Smooth muscle cell (in vitro differentiated cells): ENCODE data around the gene MTAP. TPM values are rescaled to one million over a fixed set of nuclear protein-coding genes. Genes with fewer than 3 reads are reported as not detected.
A peak's percentile ranks its signal among the peaks of the same experiment; 100 is the strongest.

Source experiments
- DNase-seq: peaks from one replicate; lab custom pipeline; 2025; ENCODE audit not compliant: unreplicated experiment; lab: John Stamatoyannopoulos, UW
- H2AFZ ChIP-seq: fragments of 200-600 bp; sonication (generic); 2 replicates; pipeline ENCODE4 v1.6.0; 2016; ENCODE audit warnings: antibody characterized with exemption, low read depth, mild to moderate bottlenecking
- H3F3A ChIP-seq: fragments of 200-600 bp; sonication (generic); 2 replicates; pipeline ENCODE4 v1.6.0; 2017; ENCODE audit warnings: antibody characterized with exemption, low read depth
- H3K27ac ChIP-seq: fragments of 200-600 bp; sonication (generic); 2 replicates; pipeline ENCODE4 v1.5.1; 2016; ENCODE audit warnings: low read depth, mild to moderate bottlenecking
- H3K27me3 ChIP-seq: fragments of 200-600 bp; sonication (generic); 2 replicates; pipeline ENCODE4 v1.6.1; 2016; ENCODE audit warnings: low read depth, mild to moderate bottlenecking
- H3K36me3 ChIP-seq: fragments of 200-600 bp; sonication (generic); 2 replicates; pipeline ENCODE4 v1.5.1; 2016; ENCODE audit warnings: low read depth
- H3K4me1 ChIP-seq: fragments of 200-600 bp; sonication (generic); 2 replicates; pipeline ENCODE4 v1.5.1; 2016; ENCODE audit warnings: low read depth
- H3K4me2 ChIP-seq: fragments of 200-600 bp; sonication (generic); 2 replicates; pipeline ENCODE4 v1.6.0; 2016; ENCODE audit warnings: mild to moderate bottlenecking
- H3K4me3 ChIP-seq: fragments of 200-600 bp; sonication (generic); 2 replicates; pipeline ENCODE4 v1.5.1; 2016; ENCODE audit warnings: mild to moderate bottlenecking
- H3K79me2 ChIP-seq: fragments of 200-600 bp; sonication (generic); 2 replicates; pipeline ENCODE4 v1.6.0; 2016; ENCODE audit warnings: low read depth, mild to moderate bottlenecking
- H3K9ac ChIP-seq: fragments of 200-600 bp; sonication (generic); 2 replicates; pipeline ENCODE4 v1.6.0; 2016; ENCODE audit warnings: low read depth
- H3K9me3 ChIP-seq: fragments of 200-600 bp; sonication (generic); replicated peaks from 2 replicates; pipeline ENCODE4 v1.5.1; 2016; ENCODE audit warnings: low read depth
- H4K20me1 ChIP-seq: fragments of 200-600 bp; sonication (generic); 2 replicates; pipeline ENCODE4 v1.6.0; 2016; ENCODE audit warnings: low read depth
- WGBS: methylation state at CpG from one replicate; pipeline ENCODE4 v1.1.7; 2016; ENCODE audit warnings: low lambda C conversion rate; 5-methylcytosine and 5-hydroxymethylcytosine counted together
- polyA plus RNA-seq: library from polyadenylated mRNA; unstranded; fragments of >200 nt; fragmentation: Nextera tagmentation; extraction: Ambion mirVana; gene quantifications from 2 replicates; pipeline ENCODE4 v1.2.1, GENCODE V29; 2016
- total RNA-seq: library from RNA; depleted of rRNA; stranded (reverse); fragments of >200 nt; gene quantifications from 2 replicates; pipeline ENCODE4 v1.2.3, GENCODE V29; 2014
- TF ChIP-seq, protein P1 (sequence below): fragments of 200-600 bp; sonication (generic); IDR thresholded peaks from 2 replicates; pipeline ENCODE4 v1.5.1; 2017; ENCODE audit warnings: borderline replicate concordance, mild to moderate bottlenecking, antibody characterized with exemption; ENCODE audit not compliant: insufficient read depth, poor library complexity, severe bottlenecking

Gene MTAP
- total and polyA plus RNA-seq, 2 experiments from 2014 or later = 19.1 to 39.6 TPM

DNA sequence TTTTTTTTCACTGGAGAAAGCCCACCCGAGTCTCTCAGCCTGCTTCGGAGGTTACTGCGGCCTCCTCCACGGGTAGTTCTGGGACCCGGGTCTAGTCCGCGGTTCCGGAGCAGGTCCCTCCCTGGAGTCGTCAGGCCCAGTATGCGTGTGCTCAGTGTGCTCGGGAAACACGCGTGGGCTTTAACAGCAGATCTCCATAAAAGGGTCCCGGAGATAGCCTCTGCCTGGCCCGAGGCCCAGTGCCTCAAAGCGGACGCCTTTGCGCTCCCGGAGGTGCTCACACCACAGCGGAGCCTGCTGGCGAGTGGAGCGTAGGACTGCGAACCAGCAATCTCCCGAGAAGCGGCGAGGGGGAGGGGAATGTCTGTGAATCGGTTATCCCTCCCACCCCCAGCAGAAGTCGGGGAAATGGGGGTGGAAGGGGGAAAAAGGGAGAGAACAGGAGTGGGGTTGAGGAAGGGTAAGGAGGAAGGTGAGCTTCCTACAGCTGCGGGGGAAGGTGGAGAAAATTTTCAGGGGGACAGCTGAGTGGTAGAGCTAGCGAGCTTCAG lies 163.0 kb downstream of the MTAP start:
- no peaks in the 10 kb centered on the region for H3K79me2 ChIP-seq
- peaks cover 6% of the 10 kb centered on the region for H3K4me1 ChIP-seq
- no peak overlapping the region for H3K27ac ChIP-seq
- H4K20me1 ChIP-seq = peaks cover 11% of the 10 kb centered on the region
- TF ChIP-seq, protein P1, sequence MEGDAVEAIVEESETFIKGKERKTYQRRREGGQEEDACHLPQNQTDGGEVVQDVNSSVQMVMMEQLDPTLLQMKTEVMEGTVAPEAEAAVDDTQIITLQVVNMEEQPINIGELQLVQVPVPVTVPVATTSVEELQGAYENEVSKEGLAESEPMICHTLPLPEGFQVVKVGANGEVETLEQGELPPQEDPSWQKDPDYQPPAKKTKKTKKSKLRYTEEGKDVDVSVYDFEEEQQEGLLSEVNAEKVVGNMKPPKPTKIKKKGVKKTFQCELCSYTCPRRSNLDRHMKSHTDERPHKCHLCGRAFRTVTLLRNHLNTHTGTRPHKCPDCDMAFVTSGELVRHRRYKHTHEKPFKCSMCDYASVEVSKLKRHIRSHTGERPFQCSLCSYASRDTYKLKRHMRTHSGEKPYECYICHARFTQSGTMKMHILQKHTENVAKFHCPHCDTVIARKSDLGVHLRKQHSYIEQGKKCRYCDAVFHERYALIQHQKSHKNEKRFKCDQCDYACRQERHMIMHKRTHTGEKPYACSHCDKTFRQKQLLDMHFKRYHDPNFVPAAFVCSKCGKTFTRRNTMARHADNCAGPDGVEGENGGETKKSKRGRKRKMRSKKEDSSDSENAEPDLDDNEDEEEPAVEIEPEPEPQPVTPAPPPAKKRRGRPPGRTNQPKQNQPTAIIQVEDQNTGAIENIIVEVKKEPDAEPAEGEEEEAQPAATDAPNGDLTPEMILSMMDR = peak; percentile 45
- H3K4me2 ChIP-seq = peak overlapping the region; percentile 87
- H3K9ac ChIP-seq = peak overlapping the region; percentile 49
- WGBS = 6% methylated on average over 29 of the region's 30 CpGs
- H3K27me3 ChIP-seq = peaks cover 61% of the 10 kb centered on the region
- H3K9me3 ChIP-seq = no peaks in the 10 kb centered on the region
- H3F3A ChIP-seq = no peaks in the 10 kb centered on the region
- peak overlapping the region; percentile 93 for H2AFZ ChIP-seq
- peak overlapping the region; percentile 50 for H3K4me3 ChIP-seq
- DNase-seq = no peak
- no peaks in the 10 kb centered on the region for H3K36me3 ChIP-seq

DNA sequence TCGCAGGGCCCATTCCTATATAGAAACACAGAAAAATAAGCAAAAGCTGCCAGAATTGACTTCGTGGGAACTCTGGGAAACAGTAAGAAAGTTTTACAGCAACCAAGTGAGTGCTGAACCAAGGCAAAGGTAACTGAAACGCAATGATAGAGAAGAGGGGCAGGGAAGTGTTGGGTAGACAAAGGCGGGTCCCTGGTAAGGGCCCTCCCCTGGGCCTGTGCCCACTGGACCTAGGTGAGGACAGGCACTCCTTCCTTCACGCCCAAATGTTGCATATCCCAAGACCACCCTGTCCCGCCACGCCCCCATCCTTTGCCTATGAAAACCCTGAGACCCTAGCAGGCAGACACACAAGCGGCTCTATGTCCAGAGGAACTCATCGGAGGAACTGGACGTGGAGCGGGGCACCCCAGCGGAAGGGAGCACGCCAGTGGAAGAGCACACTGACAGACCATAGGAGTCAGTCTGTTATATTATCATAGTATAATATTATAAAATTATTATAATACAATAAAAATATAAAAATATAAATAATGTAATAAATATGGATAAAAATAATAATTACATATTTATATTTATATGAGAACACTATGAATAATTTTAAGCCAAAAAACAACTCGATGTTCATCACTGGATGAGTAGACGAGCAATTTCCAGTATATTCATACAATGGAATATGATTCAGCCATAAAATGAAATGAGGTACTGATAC lies 163.9 kb downstream of the MTAP start:
- H3K4me1 ChIP-seq = peaks cover 6% of the 10 kb centered on the region
- peaks cover 69% of the 10 kb centered on the region for H3K27me3 ChIP-seq

DNA sequence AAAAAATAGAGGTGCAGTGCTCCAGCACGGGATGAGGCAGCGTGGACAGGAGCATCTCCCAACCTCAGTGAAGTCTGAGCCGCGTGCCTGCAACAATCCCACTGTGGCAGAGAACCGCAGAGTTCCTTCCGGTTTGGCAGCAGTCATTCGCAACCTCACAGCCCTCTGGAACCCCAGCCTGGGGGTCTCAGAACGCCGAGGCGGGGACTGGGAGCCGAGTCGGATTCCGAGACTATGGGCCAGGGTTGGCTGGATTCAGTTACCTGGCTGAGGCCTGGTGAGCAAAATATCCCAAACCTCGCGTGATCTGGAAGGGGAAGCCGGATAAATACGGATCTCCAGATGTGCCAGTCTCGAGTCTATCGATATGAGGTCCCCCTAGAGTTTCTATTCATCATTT lies 164.7 kb downstream of the MTAP start:
- H3K27me3 ChIP-seq = peaks cover 78% of the 10 kb centered on the region
- no peak overlapping the region for H3K4me3 ChIP-seq
- no peak overlapping the region for H3K4me2 ChIP-seq
- H3K27ac ChIP-seq = no peak overlapping the region
- no peak for DNase-seq
- no peak overlapping the region for H2AFZ ChIP-seq
- TF ChIP-seq, protein P1 = no peak
- H3K4me1 ChIP-seq = peaks cover 6% of the 10 kb centered on the region
- no peaks in the 10 kb centered on the region for H3F3A ChIP-seq
- no peak overlapping the region for H3K9ac ChIP-seq
- H4K20me1 ChIP-seq = peaks cover 25% of the 10 kb centered on the region
- H3K36me3 ChIP-seq = no peaks in the 10 kb centered on the region
- H3K9me3 ChIP-seq = no peaks in the 10 kb centered on the region
- H3K79me2 ChIP-seq = no peaks in the 10 kb centered on the region
- WGBS = 29% methylated on average over 19 of the region's 19 CpGs

More for the DNA sequence above, 163.9 kb downstream of the MTAP start:
- no peaks in the 10 kb centered on the region for H3K9me3 ChIP-seq
- 41% methylated on average over 15 of the region's 15 CpGs for WGBS
- H3K9ac ChIP-seq = no peak overlapping the region
- H3K27ac ChIP-seq = no peak overlapping the region
- H3K79me2 ChIP-seq = no peaks in the 10 kb centered on the region
- no peak for DNase-seq
- H2AFZ ChIP-seq = no peak overlapping the region
- peak overlapping the region; percentile 87 for H3K4me2 ChIP-seq
- H4K20me1 ChIP-seq = peaks cover 16% of the 10 kb centered on the region
- TF ChIP-seq, protein P1 = no peak
- H3K36me3 ChIP-seq = no peaks in the 10 kb centered on the region
- H3F3A ChIP-seq = no peaks in the 10 kb centered on the region
- no peak overlapping the region for H3K4me3 ChIP-seq
